OCI-LY7 (cell line): ENCODE results near the gene ST6GALNAC2. TPM values are rescaled to one million over a fixed set of nuclear protein-coding genes. Genes with fewer than 3 reads are reported as not detected.

ENCODE experiments used
- BruUV-seq: library from RNA; stranded (reverse); fragments of 400-500 nt; replicated peaks from 2 replicates; lab custom pipeline; 2021; lab: Mats Ljungman, UMichigan
- CTCF ChIA-PET: fragments of 300-600 bp; sonication (Branson Sonifier 250); formaldehyde crosslinking; loops from one replicate; lab custom pipeline; 2022; ENCODE audit warnings: antibody characterized with exemption; ENCODE audit not compliant: unreplicated experiment; lab: Charles Lee
- POLR2A ChIA-PET: fragments of 300-600 bp; sonication (Branson Sonifier 250); formaldehyde crosslinking; loops from one replicate; lab custom pipeline; 2022; ENCODE audit warnings: antibody characterized with exemption; lab: Charles Lee
- DNase-seq: peaks from one replicate; pipeline ENCODE4 v3.0.0-alpha.2; 2015; ENCODE audit warnings: low spot score
- H2AFZ ChIP-seq: fragments of 200-600 bp; sonication (generic), shearing (Covaris generic); 2 replicates; pipeline ENCODE4 v1.6.1; 2014; ENCODE audit warnings: mild to moderate bottlenecking, antibody characterized with exemption, low read length, moderate library complexity
- H3K27ac ChIP-seq: fragments of 200-600 bp; sonication (generic); 2 replicates; pipeline ENCODE4 v1.5.1; 2014; ENCODE audit warnings: mixed run types, low read depth, mild to moderate bottlenecking, moderate library complexity, low read length, inconsistent platforms; ENCODE audit not compliant: poor library complexity, severe bottlenecking
- H3K36me3 ChIP-seq: fragments of 200-600 bp; sonication (generic); 2 replicates; pipeline ENCODE4 v1.6.1; 2014; ENCODE audit warnings: mild to moderate bottlenecking, antibody characterized with exemption, low read length, moderate library complexity, mixed read lengths; ENCODE audit not compliant: insufficient read depth
- H3K4me1 ChIP-seq: fragments of 200-600 bp; sonication (generic); 2 replicates; pipeline ENCODE4 v1.5.1; 2014; ENCODE audit warnings: mild to moderate bottlenecking, low read length; ENCODE audit not compliant: insufficient read depth, poor library complexity, severe bottlenecking
- H3K4me2 ChIP-seq: fragments of 200-600 bp; sonication (generic); 2 replicates; pipeline ENCODE4 v1.6.1; 2014; ENCODE audit warnings: mild to moderate bottlenecking, low read length
- H3K4me3 ChIP-seq: fragments of 200-600 bp; sonication (generic); 2 replicates; pipeline ENCODE4 v1.5.1; 2014; ENCODE audit warnings: mild to moderate bottlenecking, low read depth, low read length; ENCODE audit not compliant: poor library complexity, severe bottlenecking
- H3K79me2 ChIP-seq: fragments of 200-600 bp; sonication (generic); 2 replicates; pipeline ENCODE4 v1.6.1; 2016; ENCODE audit warnings: low read depth, mild to moderate bottlenecking, low read length, moderate library complexity, mixed read lengths; ENCODE audit not compliant: insufficient read depth
- H3K9me2 ChIP-seq: fragments of 200-600 bp; sonication (generic); 2 replicates; pipeline ENCODE4 v1.6.1; 2016; ENCODE audit warnings: mild to moderate bottlenecking, low read length, mixed read lengths; ENCODE audit not compliant: insufficient read depth
- H3K9me3 ChIP-seq: fragments of 200-600 bp; sonication (generic); 2 replicates; pipeline ENCODE4 v1.6.1; 2014; ENCODE audit warnings: mild to moderate bottlenecking, mixed run types, low read length, mixed read lengths
- H4K20me1 ChIP-seq: fragments of 200-600 bp; sonication (generic); 2 replicates; pipeline ENCODE4 v1.6.1; 2014; ENCODE audit warnings: mild to moderate bottlenecking, antibody characterized with exemption, low read length, moderate library complexity, mixed read lengths; ENCODE audit not compliant: insufficient read depth
- EZH2phosphoT487 ChIP-seq: fragments of 200-600 bp; sonication (generic); IDR thresholded peaks from 2 replicates; pipeline ENCODE4 v1.6.1; 2018; ENCODE audit warnings: low read depth, borderline replicate concordance, mild to moderate bottlenecking, mixed run types, antibody characterized with exemption, low read length, moderate library complexity, mixed read lengths
- intact Hi-C: fragments of 100-400 bp; cut with micrococcal nuclease; formaldehyde crosslinking; loops from one replicate; pipeline ENCODE4 v1.10.0; 2022; ENCODE audit not compliant: unreplicated experiment
- total RNA-seq, 2 experiments: library from RNA; depleted of rRNA in 1 of 2; stranded (reverse); fragments of >200 nt in 1 of 2; shearing (Covaris generic) in 1 of 2; gene quantifications; 2 replicates each; pipeline ENCODE4 v1.2.3, GENCODE V29; 2014 to 2022
- TF ChIP-seq, protein P1 (sequence below): fragments of 200-600 bp; sonication (generic); conservative IDR thresholded peaks from 2 replicates; pipeline ENCODE4 v1.5.1; 2014; ENCODE audit warnings: mild to moderate bottlenecking, antibody characterized with exemption, low read length, moderate library complexity, mixed read lengths

ST6GALNAC2 gene
- total RNA-seq, 2 experiments from 2014 or later, result not detected

DNA sequence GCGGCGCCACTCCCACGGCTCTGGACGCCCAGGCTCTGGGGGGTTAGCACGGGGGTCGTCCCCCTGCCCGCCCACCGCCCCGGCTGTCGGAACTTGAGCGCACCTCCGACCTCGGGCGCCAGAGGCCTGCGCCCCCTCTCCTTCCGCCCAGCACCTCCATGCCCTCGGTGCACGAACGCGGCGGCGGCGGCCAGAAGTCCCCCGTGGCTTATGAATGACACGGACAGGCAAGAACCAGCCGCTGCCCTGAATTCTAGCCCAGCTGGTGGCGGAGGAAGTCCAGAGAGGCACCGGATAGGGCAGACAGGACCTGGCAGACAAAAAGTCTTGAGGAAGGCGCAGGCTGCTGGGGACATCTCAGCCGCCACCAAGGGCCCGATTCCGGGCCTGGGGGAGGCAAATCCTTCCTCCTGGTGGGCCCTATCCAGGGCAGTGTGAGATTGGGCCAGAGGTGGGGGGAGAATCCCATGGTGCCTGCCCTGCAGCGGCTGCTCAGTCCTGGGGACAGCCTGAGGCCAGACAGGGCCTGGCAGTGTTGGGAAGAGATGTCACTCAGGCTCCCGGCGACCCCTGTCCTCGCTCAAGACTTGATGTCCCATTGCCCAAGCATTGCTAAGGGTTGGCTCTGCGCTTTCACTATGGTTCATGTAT, 47.3 kb downstream of the ST6GALNAC2 start:
- POLR2A ChIA-PET, result no interaction called here
- Histone ChIP-seq H3K27ac (no peak overlapping the region), H4K20me1 (no peaks in the 10 kb centered on the region), H3K9me3 (no peaks in the 10 kb centered on the region), H3K4me2 (no peak overlapping the region), H3K4me3 (no peak overlapping the region), H3K4me1 (peaks cover 7% of the 10 kb centered on the region), H3K9me2 (no peaks in the 10 kb centered on the region), H3K79me2 (no peaks in the 10 kb centered on the region), H3K36me3 (no peaks in the 10 kb centered on the region), H2AFZ (no peak overlapping the region)
- CTCF ChIA-PET, result no interaction called here
- DNase-seq, result no peak
- BruUV-seq, result no TSS peak
- intact Hi-C loops, result no loop called here
- TF ChIP-seq, protein P1, sequence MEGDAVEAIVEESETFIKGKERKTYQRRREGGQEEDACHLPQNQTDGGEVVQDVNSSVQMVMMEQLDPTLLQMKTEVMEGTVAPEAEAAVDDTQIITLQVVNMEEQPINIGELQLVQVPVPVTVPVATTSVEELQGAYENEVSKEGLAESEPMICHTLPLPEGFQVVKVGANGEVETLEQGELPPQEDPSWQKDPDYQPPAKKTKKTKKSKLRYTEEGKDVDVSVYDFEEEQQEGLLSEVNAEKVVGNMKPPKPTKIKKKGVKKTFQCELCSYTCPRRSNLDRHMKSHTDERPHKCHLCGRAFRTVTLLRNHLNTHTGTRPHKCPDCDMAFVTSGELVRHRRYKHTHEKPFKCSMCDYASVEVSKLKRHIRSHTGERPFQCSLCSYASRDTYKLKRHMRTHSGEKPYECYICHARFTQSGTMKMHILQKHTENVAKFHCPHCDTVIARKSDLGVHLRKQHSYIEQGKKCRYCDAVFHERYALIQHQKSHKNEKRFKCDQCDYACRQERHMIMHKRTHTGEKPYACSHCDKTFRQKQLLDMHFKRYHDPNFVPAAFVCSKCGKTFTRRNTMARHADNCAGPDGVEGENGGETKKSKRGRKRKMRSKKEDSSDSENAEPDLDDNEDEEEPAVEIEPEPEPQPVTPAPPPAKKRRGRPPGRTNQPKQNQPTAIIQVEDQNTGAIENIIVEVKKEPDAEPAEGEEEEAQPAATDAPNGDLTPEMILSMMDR, result no peak
- TF ChIP-seq EZH2phosphoT487, result no peak

DNA sequence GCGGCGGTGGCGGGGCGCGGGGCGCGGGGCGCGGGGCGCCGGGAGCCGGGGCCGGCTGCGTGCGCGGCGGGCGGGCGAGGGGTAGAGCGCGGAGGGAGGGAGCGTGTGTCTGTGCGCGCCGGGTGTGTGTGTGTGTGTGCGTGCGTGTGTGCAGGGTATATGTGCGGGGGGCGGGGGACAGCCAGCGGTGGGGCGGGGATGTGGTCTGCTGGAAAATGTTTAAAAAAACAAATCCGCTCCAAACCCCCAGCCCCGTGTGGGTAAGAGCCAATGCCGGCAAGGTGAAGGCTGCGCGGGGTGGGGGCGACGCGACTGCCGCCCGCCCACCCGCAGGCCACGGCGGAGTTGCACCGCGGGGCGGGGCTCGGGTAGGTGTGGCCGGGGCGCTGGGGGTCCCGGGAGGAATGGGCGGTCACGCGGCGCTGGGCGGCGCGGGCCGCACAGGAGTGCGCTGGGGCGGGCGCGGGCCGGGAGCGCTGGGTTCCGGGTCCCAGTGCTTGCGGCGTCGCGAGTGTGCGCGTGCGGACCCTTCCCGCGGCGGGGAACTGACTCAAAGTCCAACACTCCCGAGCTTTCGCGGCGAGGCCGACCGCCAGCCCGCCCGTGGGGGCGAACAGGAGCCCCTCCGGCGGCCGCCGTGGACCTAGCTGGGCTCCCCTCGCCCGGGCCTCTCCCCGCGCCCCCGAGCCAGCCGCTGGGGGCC, 47.9 kb downstream of the ST6GALNAC2 start, which contains the start of gene CYGB:
Gene CYGB, minus strand, starts transcription at position 132 of the 703 bp plus-strand sequence. CDS start 167 bp downstream, outside the sequence.
- no peak within 1 kb of the TSS for H3K4me3 ChIP-seq
- intact Hi-C loops, result no loop called here
- no peak within 1 kb of the TSS for H2AFZ ChIP-seq
- ChIA-PET POLR2A (no interaction called here), CTCF (no interaction called here)
- peaks cover 7% of the 10 kb centered on the region for H3K4me1 ChIP-seq
- H3K36me3 ChIP-seq, result no peaks in the 10 kb centered on the region
- no peak within 1 kb of the TSS for H3K27ac ChIP-seq
- no TSS peak for BruUV-seq
- TF ChIP-seq, protein P1, result no peak
- no peaks in the 10 kb centered on the region for H3K9me2 ChIP-seq
- no peaks in the 10 kb centered on the region for H3K9me3 ChIP-seq
- no peaks in the 10 kb centered on the region for H4K20me1 ChIP-seq
- no peak within 1 kb of the TSS for H3K4me2 ChIP-seq
- no peak for DNase-seq
- H3K79me2 ChIP-seq, result no peaks in the 10 kb centered on the region

DNA sequence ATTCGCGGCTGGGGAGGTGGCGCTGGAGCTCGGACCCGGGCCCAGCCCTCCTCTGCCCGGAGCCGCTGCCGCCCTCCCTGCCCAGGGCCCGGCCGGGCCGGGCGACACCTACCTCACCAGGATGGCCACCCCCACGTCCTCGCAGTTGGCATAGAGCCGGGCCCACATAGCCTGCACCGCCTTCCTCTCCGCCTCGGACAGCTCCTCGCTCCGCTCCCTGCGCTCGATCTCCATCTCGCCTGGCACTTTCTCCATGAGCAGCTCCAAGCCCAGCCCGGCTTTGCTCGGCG, 48.4 kb downstream of the ST6GALNAC2 start:
- Histone ChIP-seq H2AFZ (no peak overlapping the region), H3K9me2 (no peaks in the 10 kb centered on the region), H3K36me3 (no peaks in the 10 kb centered on the region), H4K20me1 (no peaks in the 10 kb centered on the region), H3K9me3 (no peaks in the 10 kb centered on the region), H3K4me1 (peaks cover 7% of the 10 kb centered on the region), H3K79me2 (no peaks in the 10 kb centered on the region), H3K4me2 (no peak overlapping the region), H3K27ac (no peak overlapping the region), H3K4me3 (no peak overlapping the region)
- POLR2A ChIA-PET, result no interaction called here
- no TSS peak for BruUV-seq
- no peak for DNase-seq
- TF ChIP-seq, protein P1, result no peak
- no peak for TF ChIP-seq EZH2phosphoT487
- intact Hi-C loops, result no loop called here
- CTCF ChIA-PET, result no interaction called here
